ENCODE measurements around the gene CCDC102A. TPM values are rescaled to one million over a fixed set of nuclear protein-coding genes. Genes with fewer than 3 reads are reported as not detected.

Gene CCDC102A
- total and polyA plus RNA-seq, 2 donors (not counting 3 experiments of a cell fraction or from before 2014, with no cell fraction given): 7.8 to 12.2 TPM

DNA sequence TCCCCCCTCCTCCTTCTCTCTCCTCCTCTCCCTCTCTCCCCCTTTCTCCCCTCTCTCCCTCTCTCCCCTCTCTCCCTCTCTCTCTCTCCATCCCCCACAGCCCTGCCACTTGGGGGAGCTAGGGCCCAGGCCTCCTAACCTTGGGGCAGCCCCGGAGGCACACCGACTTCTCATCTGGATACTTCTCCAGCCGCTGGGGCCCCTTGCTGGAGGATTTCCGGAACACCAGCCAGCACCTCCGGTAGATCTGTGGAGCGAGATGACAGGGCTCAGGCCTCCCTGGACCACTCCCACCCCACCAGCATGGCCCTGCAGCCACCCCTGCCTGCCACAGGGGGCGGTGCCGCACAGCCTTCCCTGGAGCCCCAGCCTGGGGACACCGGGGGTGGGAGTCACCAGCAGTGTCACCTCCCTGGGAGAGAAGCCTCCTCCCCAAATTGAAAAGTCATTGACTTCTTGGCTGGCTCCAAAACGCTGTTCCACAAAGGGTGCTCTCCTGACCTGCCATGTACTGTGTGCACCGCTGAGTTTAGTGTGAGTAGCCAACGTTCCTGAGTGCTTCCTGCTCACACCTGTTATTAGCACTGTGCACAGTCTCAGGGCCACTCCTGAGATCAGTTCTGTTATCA, 60.5 kb downstream of the CCDC102A start:
- Histone ChIP-seq H3K4me3 (replicated peaks in 1 of 3; ENCODE audit: insufficient read depth in 1 of 3, low read depth in 1 of 3, low read length in 3 of 3) (no peak overlapping the region), H3K9ac (replicated peaks; ENCODE audit: extremely low read depth, insufficient read depth, low read length) (no peak overlapping the region), H3K4me2 (ENCODE audit: insufficient read depth, low read length) (no peak overlapping the region), H3K9me1 (replicated peaks; ENCODE audit: control insufficient read depth, extremely low read depth, insufficient read depth, low read length) (no peaks in the 10 kb centered on the region), H3K36me3 (ENCODE audit: control insufficient read depth in 2 of 2, extremely low read depth in 1 of 2, insufficient read depth in 2 of 2, low read length in 2 of 2) (peaks cover 0 to 29% of the 10 kb centered on the region in 2 experiments), H3K27me3 (ENCODE audit: control insufficient read depth in 2 of 2, insufficient read depth in 2 of 2, low read length in 2 of 2) (no peaks in the 10 kb centered on the region), H4K20me1 (replicated peaks; ENCODE audit: control insufficient read depth, extremely low read depth, insufficient read depth, low read length) (no peaks in the 10 kb centered on the region), H3K79me2 (ENCODE audit: control insufficient read depth, insufficient read depth, low read length) (peaks cover 15% of the 10 kb centered on the region), H3K27ac (ENCODE audit: insufficient read depth, low read depth, low read length) (no peak overlapping the region), H3K4me1 (ENCODE audit: control insufficient read depth, extremely low read depth, insufficient read depth, low read length) (peaks cover 28% of the 10 kb centered on the region), H2AFZ (ENCODE audit: low read depth, low read length) (no peak overlapping the region), H3K9me3 (replicated peaks; ENCODE audit: control insufficient read depth, insufficient read depth, low read length) (no peaks in the 10 kb centered on the region)
- ChIA-PET CTCF (interaction anchor here (0.6 to 4.8 kb wide), 7 partner anchors 12 to 122 kb away, joined by 3 to 25 read pairs (median 4); partner anchors contain the start of genes CCDC102A, CIAPIN1 and POLR2C), POLR2A (interaction anchor here (0.6 to 0.7 kb wide), 2 partner anchors 8 to 564 kb away, joined by 3 to 8 read pairs; no protein-coding TSS in a partner anchor)
- dilution Hi-C loops (cut with MboI; ENCODE audit: extremely low pct_ligation_motif_present, low sequenced_read_pairs): no loop called here
- no TSS peak for BruUV-seq (replicated peaks)
- intact Hi-C loops (cut with micrococcal nuclease): loop anchor here (1.0 to 10.0 kb wide), 2 partner anchors 43 to 169 kb away; no protein-coding TSS in a partner anchor
- peak; percentile 90 for FAIRE-seq
- TF ChIP-seq POLR2AphosphoS5 (IDR thresholded peaks at IDR 0.05; ENCODE audit: insufficient read depth, low read depth, low read length): peak; percentile 37
- no peak for TF ChIP-seq MYC (IDR thresholded peaks at IDR 0.05; ENCODE audit: low read depth, low read length)
- TF ChIP-seq, protein P1, sequence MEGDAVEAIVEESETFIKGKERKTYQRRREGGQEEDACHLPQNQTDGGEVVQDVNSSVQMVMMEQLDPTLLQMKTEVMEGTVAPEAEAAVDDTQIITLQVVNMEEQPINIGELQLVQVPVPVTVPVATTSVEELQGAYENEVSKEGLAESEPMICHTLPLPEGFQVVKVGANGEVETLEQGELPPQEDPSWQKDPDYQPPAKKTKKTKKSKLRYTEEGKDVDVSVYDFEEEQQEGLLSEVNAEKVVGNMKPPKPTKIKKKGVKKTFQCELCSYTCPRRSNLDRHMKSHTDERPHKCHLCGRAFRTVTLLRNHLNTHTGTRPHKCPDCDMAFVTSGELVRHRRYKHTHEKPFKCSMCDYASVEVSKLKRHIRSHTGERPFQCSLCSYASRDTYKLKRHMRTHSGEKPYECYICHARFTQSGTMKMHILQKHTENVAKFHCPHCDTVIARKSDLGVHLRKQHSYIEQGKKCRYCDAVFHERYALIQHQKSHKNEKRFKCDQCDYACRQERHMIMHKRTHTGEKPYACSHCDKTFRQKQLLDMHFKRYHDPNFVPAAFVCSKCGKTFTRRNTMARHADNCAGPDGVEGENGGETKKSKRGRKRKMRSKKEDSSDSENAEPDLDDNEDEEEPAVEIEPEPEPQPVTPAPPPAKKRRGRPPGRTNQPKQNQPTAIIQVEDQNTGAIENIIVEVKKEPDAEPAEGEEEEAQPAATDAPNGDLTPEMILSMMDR (IDR thresholded peaks at IDR 0.05; ENCODE audit: extremely low read depth in 1 of 2, insufficient read depth in 1 of 2, low read depth in 1 of 2, low read length in 2 of 2): peak; percentile 79 to 84
- peak; percentile 56 for DNase-seq (ENCODE audit: low read depth, low spot score)

All from endothelial cell of umbilical vein (primary cell).